HG03139 (cell line): ENCODE measurements around the gene PLXNA4.

Source experiments
- ATAC-seq: cut with Tn5 transposase; IDR thresholded peaks from one replicate; pipeline ENCODE4 v1.9.1; 2021; ENCODE audit not compliant: unreplicated experiment

Gene PLXNA4

GRCh38 chr7:132250480-132251326, 325.6 kb downstream of the PLXNA4 start:
- no peak for ATAC-seq

GRCh38 chr7:132249256-132249971, 326.9 kb downstream of the PLXNA4 start:
- ATAC-seq, result no peak

- no peak for ATAC-seq
These were observed 327.4 kb downstream of the PLXNA4 start for GRCh38 chr7:132248841-132249240.

GRCh38 chr7:132247995-132248618, 328.2 kb downstream of the PLXNA4 start:
- ATAC-seq, result no peak

GRCh38 chr7:132246591-132246990, 329.7 kb downstream of the PLXNA4 start:
- ATAC-seq, result no peak

- ATAC-seq, result no peak
These were observed 330.7 kb downstream of the PLXNA4 start for GRCh38 chr7:132245539-132245938.

GRCh38 chr7:132244903-132245480, 331.3 kb downstream of the PLXNA4 start:
- no peak for ATAC-seq

GRCh38 chr7:132243463-132243862, 332.8 kb downstream of the PLXNA4 start:
- no peak for ATAC-seq

- ATAC-seq, result no peak
These were observed 333.2 kb downstream of the PLXNA4 start for GRCh38 chr7:132243051-132243450.

GRCh38 chr7:132242192-132242812, 334.0 kb downstream of the PLXNA4 start:
- ATAC-seq, result no peak

GRCh38 chr7:132240821-132241422, 335.3 kb downstream of the PLXNA4 start:
- no peak for ATAC-seq

GRCh38 chr7:132240262-132240661, 336.0 kb downstream of the PLXNA4 start:
- no peak for ATAC-seq

GRCh38 chr7:132239422-132239994, 336.8 kb downstream of the PLXNA4 start:
- ATAC-seq, result no peak

- no peak for ATAC-seq
These were observed 341.6 kb downstream of the PLXNA4 start for GRCh38 chr7:132234711-132235110.

- no peak for ATAC-seq
These were observed 343.9 kb downstream of the PLXNA4 start for GRCh38 chr7:132232406-132232805.

- no peak for ATAC-seq
These were observed 345.8 kb downstream of the PLXNA4 start for GRCh38 chr7:132230462-132230861.

- ATAC-seq, result no peak
These were observed 348.0 kb downstream of the PLXNA4 start for GRCh38 chr7:132228240-132228639.

GRCh38 chr7:132226957-132227290, 349.3 kb downstream of the PLXNA4 start:
- ATAC-seq, result no peak

- ATAC-seq, result no peak
These were observed 350.0 kb downstream of the PLXNA4 start for GRCh38 chr7:132226046-132226956.
